Endodermal cell (in vitro differentiated cells): ENCODE data around the gene ZNF532. TPM values are rescaled to one million over a fixed set of nuclear protein-coding genes. Genes with fewer than 3 reads are reported as not detected.
"Not testable (repeated sequence)": the region's sequence is repeated elsewhere in the genome, so short reads cannot be mapped to it uniquely, and the experiment has no call there.

ENCODE experiments used
- DNase-seq: peaks from one replicate; pipeline ENCODE4 v3.0.0-alpha.2; 2017
- H3K27ac ChIP-seq: 2 replicates; pipeline ENCODE4 v1.5.1; 2013; ENCODE audit warnings: mild to moderate bottlenecking, low read depth, low read length, moderate library complexity
- H3K27me3 ChIP-seq: 2 replicates; pipeline ENCODE4 v1.6.1; 2013; ENCODE audit warnings: mild to moderate bottlenecking, low read length, moderate library complexity; ENCODE audit not compliant: insufficient read depth, control insufficient read depth, poor library complexity, severe bottlenecking
- H3K36me3 ChIP-seq: 2 replicates; pipeline ENCODE4 v1.7.0; 2013; ENCODE audit warnings: mild to moderate bottlenecking, low read length, moderate library complexity; ENCODE audit not compliant: control insufficient read depth, insufficient read depth
- H3K4me1 ChIP-seq: one replicate; pipeline ENCODE4 v1.7.0; 2013; ENCODE audit warnings: low read length; ENCODE audit not compliant: control insufficient read depth, insufficient read depth
- H3K4me3 ChIP-seq: 2 replicates; pipeline ENCODE4 v1.5.1; 2013; ENCODE audit warnings: mild to moderate bottlenecking, low read length, moderate library complexity
- H3K9ac ChIP-seq: 2 replicates; pipeline ENCODE4 v1.6.1; 2013; ENCODE audit warnings: mild to moderate bottlenecking, low read length, moderate library complexity; ENCODE audit not compliant: poor library complexity, severe bottlenecking; ENCODE audit errors: extremely low read depth
- H3K9me3 ChIP-seq: 2 replicates; pipeline ENCODE4 v1.6.1; 2013; ENCODE audit warnings: mild to moderate bottlenecking, low read length, moderate library complexity; ENCODE audit not compliant: control insufficient read depth
- H3K27ac Mint-ChIP-seq: 2 replicates; pipeline ENCODE4 v1.8.0; 2020; ENCODE audit warnings: mixed read lengths
- H3K27me3 Mint-ChIP-seq: 2 replicates; pipeline ENCODE4 v1.8.0; 2021; ENCODE audit warnings: mild to moderate bottlenecking, mixed read lengths; ENCODE audit not compliant: insufficient read depth
- H3K36me3 Mint-ChIP-seq: 2 replicates; pipeline ENCODE4 v1.8.0; 2020; ENCODE audit warnings: low read depth, mixed read lengths
- H3K4me1 Mint-ChIP-seq: 2 replicates; pipeline ENCODE4 v1.8.0; 2020; ENCODE audit warnings: mixed read lengths
- H3K4me3 Mint-ChIP-seq: 2 replicates; pipeline ENCODE4 v1.8.0; 2020; ENCODE audit warnings: mild to moderate bottlenecking, moderate library complexity, mixed read lengths
- H3K9me3 Mint-ChIP-seq: 2 replicates; pipeline ENCODE4 v1.8.0; 2020; ENCODE audit warnings: mild to moderate bottlenecking, mixed read lengths
- CTCF ChIP-seq: fragments of 200-600 bp; sonication (generic); conservative IDR thresholded peaks from 2 replicates; pipeline ENCODE4 v1.5.0; 2021; ENCODE audit warnings: antibody characterized with exemption, mild to moderate bottlenecking
- WGBS, 2 experiments: methylation state at CpG; one replicate each; pipeline versions ENCODE4 v1.1.5 to v1.1.7; 2013; ENCODE audit warnings: missing lambda C conversion rate in 2 of 2, mixed read lengths in 1 of 2; ENCODE audit not compliant: insufficient coverage in 1 of 2, insufficient read length in 1 of 2; 5-methylcytosine and 5-hydroxymethylcytosine counted together
- total RNA-seq, 2 donors: library from RNA; stranded (reverse); fragmentation: NEBNext Ultra II Directional in 1 of 2; extraction: Animal tissue kit (Norgen Biotek cat#: 25700) in 1 of 2; gene quantifications; 2 replicates in 1 of 2; 3 replicates in 1 of 2; pipeline ENCODE4 v1.2.1, GENCODE V29; 2021

Gene ZNF532
- total RNA-seq, 2 donors from 2014 or later, result 138 to 207 TPM

GRCh38 chr18:58911766-58912165 is 47.1 kb downstream of the ZNF532 start:
- no peak overlapping the region for H3K4me3 Mint-ChIP-seq
- Histone ChIP-seq H3K27ac (peak overlapping the region; percentile 29), H3K4me3 (no peak overlapping the region), H3K9me3 (no peaks in the 10 kb centered on the region), H3K9ac (no peak overlapping the region), H3K27me3 (no peaks in the 10 kb centered on the region), H3K4me1 (peaks cover 13% of the 10 kb centered on the region), H3K36me3 (peaks cover 81% of the 10 kb centered on the region)
- peaks cover 64% of the 10 kb centered on the region for H3K4me1 Mint-ChIP-seq
- 75 to 84% methylated on average over 5 to 8 of the region's 8 CpGs for WGBS, 2 experiments
- H3K9me3 Mint-ChIP-seq, result no peaks in the 10 kb centered on the region
- no peak for TF ChIP-seq CTCF
- DNase-seq, result no peak
- H3K36me3 Mint-ChIP-seq, result peaks cover 64% of the 10 kb centered on the region
- H3K27me3 Mint-ChIP-seq, result no peaks in the 10 kb centered on the region
- peak overlapping the region; percentile 32 for H3K27ac Mint-ChIP-seq

- H3K4me3 Mint-ChIP-seq, result no peak overlapping the region
- 80 to 91% methylated on average over 11 to 14 of the region's 14 CpGs for WGBS, 2 experiments
Observed at GRCh38 chr18:58915006-58915799, 50.5 kb downstream of the ZNF532 start.

GRCh38 chr18:58915995-58916394 is 51.3 kb downstream of the ZNF532 start:
- Mint-ChIP-seq H3K9me3 (no peaks in the 10 kb centered on the region), H3K36me3 (peaks cover 81% of the 10 kb centered on the region), H3K27ac (peak overlapping the region; percentile 55), H3K4me3 (no peak overlapping the region), H3K27me3 (no peaks in the 10 kb centered on the region), H3K4me1 (peaks cover 40% of the 10 kb centered on the region)
- 73% methylated on average over 1 of the region's 1 CpG; no CpG with 5 or more reads in 1 of the 2 experiments for WGBS, 2 experiments
- no peak for TF ChIP-seq CTCF
- H3K36me3 ChIP-seq, result peaks cover 90% of the 10 kb centered on the region
- DNase-seq, result no peak
- H3K27ac ChIP-seq, result no peak overlapping the region
- no peaks in the 10 kb centered on the region for H3K27me3 ChIP-seq
- H3K9ac ChIP-seq, result no peak overlapping the region
- no peak overlapping the region for H3K4me3 ChIP-seq
- H3K4me1 ChIP-seq, result peaks cover 10% of the 10 kb centered on the region
- no peaks in the 10 kb centered on the region for H3K9me3 ChIP-seq

More at GRCh38 chr18:58915006-58915799, 50.5 kb downstream of the ZNF532 start:
- H3K27me3 Mint-ChIP-seq, result no peaks in the 10 kb centered on the region
- TF ChIP-seq CTCF, result no peak
- H3K36me3 ChIP-seq, result peaks cover 89% of the 10 kb centered on the region
- H3K9ac ChIP-seq, result no peak overlapping the region
- no peaks in the 10 kb centered on the region for H3K9me3 Mint-ChIP-seq
- peaks cover 82% of the 10 kb centered on the region for H3K36me3 Mint-ChIP-seq
- DNase-seq, result no peak
- no peaks in the 10 kb centered on the region for H3K9me3 ChIP-seq
- peaks cover 44% of the 10 kb centered on the region for H3K4me1 Mint-ChIP-seq
- no peaks in the 10 kb centered on the region for H3K27me3 ChIP-seq
- no peak overlapping the region for H3K27ac ChIP-seq
- peaks cover 13% of the 10 kb centered on the region for H3K4me1 ChIP-seq
- peak overlapping the region; percentile 78 for H3K27ac Mint-ChIP-seq
- H3K4me3 ChIP-seq, result no peak overlapping the region

GRCh38 chr18:58919934-58920333 is 55.3 kb downstream of the ZNF532 start:
- Mint-ChIP-seq H3K36me3 (peaks cover 94% of the 10 kb centered on the region), H3K4me1 (peaks cover 16% of the 10 kb centered on the region), H3K27ac (peak overlapping the region; percentile 67), H3K9me3 (peaks cover 11% of the 10 kb centered on the region)
- not testable (repeated sequence) for H3K4me3 ChIP-seq, H3K4me1 ChIP-seq, H3K4me3 Mint-ChIP-seq, H3K27ac ChIP-seq, H3K27me3 Mint-ChIP-seq, H3K9ac ChIP-seq, DNase-seq, H3K27me3 ChIP-seq
- Histone ChIP-seq H3K9me3 (peaks cover 23% of the 10 kb centered on the region), H3K36me3 (peaks cover 98% of the 10 kb centered on the region)
- 94 to 97% methylated on average over 13 to 16 of the region's 16 CpGs for WGBS, 2 experiments
